Stimulated activated CD8-positive, alpha-beta memory T cell treated with anti-CD3 and anti-CD28 coated beads, Interleukin-15, amount 100 ng/mL, for 1 hour (primary cell): ENCODE results near the gene PLCH1.

ENCODE experiments used
- DNase-seq: peaks from one replicate; pipeline ENCODE4 v3.0.0-alpha.2; 2020; ENCODE audit warnings: low read depth

PLCH1 gene

DNA sequence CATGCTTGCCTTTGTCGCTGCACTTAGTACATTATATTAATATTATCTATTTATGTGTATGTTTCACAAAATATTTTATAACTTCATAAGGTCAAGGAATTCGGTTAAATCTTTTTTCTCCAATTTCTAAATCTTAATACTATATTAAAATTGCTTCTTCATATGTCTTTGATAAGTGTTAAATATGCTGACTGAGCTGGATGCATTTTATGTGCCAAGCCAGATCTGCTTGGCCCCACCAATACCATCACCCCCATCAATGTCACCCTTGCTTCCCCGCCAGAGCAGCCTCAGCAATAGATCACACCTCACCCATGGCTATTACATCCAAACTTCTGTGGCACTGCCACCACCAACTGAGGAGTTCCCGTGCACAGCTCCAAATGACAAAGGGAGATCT is 287.3 kb downstream of the PLCH1 start:
- no peak for DNase-seq

GRCh38 chr3:155455765-155456164 is 289.1 kb downstream of the PLCH1 start:
- no peak for DNase-seq

- no peak for DNase-seq
These were observed 291.4 kb downstream of the PLCH1 start for GRCh38 chr3:155453512-155453911.

DNA sequence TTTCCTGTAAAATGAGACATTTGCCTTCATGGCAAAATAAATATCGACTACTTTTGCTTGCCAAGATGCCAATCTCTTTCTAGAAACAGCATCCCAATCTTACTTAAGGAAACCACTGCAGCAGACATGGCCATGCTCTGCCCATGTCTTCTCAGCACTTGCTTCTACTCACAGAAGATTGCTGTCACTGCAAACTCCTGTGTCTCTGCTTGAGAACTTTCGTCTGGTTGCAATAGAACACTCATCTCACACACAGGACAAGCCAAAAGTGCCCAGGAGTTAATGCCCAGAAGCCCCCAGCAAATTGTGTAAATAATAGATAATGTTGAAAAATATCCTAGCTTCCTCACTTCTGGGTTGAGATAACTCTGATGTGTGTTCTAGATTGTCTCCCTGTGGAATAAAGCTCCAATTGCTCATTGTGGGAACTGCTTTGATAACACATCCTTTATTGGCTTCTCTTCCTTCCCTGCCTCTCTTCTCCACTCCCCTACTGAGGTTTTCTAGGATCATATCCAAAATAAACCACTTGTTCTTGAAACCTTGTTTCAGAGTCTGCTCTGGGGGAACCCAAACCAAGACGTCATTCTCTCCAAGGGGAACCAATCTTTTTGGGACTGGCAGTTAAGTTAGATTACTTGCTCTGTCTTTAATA is 295.1 kb downstream of the PLCH1 start:
- DNase-seq: no peak

- DNase-seq: no peak
These were observed 296.3 kb downstream of the PLCH1 start for GRCh38 chr3:155448531-155448930.

- no peak for DNase-seq
These were observed 298.5 kb downstream of the PLCH1 start for GRCh38 chr3:155446366-155446765.

GRCh38 chr3:155444771-155445170 is 300.1 kb downstream of the PLCH1 start:
- no peak for DNase-seq

- DNase-seq: no peak
These were observed 301.1 kb downstream of the PLCH1 start for GRCh38 chr3:155443815-155444214.

GRCh38 chr3:155442072-155442471 is 302.8 kb downstream of the PLCH1 start:
- no peak for DNase-seq

DNA sequence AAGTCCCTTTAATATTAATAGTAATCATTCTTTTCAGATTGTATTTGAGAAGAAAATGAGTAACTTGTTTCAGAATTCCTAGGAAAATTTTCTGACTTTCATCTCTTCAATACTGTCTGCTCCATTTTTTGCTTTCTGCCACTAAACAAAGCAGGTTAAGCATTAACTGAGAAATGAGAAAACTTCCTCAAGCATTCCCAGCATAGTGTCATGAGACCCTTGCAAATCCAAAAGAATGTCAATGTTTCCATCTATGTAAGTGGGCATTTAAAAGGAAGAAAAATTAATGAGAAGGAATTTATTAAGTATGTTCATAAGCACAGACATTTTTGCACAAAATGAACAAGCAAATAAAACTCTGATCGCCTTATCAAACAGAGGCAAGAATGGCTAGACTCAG is 303.4 kb downstream of the PLCH1 start:
- DNase-seq: no peak

DNA sequence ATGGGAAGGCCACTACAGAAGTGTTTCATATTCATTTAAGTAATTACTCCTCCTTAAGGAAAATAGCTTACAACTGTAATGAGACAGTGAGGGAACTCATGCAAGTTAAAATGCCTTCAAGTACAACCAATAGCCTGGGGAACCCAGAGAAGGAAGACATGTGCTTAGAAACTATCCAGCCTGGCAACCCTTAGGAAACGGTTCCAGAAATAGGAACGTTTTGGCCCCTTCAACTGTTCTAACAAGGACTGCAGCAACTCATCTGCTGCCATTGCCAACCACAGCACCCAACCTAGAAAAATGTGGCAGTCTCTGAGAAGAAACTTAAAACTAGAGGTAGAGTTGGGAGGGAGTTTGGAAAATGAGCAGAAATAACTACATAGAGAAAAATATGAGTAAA is 303.8 kb downstream of the PLCH1 start:
- no peak for DNase-seq

- no peak for DNase-seq
These were observed 309.1 kb downstream of the PLCH1 start for GRCh38 chr3:155435821-155436220.

- DNase-seq: no peak
These were observed 312.9 kb downstream of the PLCH1 start for GRCh38 chr3:155431856-155432570.

DNA sequence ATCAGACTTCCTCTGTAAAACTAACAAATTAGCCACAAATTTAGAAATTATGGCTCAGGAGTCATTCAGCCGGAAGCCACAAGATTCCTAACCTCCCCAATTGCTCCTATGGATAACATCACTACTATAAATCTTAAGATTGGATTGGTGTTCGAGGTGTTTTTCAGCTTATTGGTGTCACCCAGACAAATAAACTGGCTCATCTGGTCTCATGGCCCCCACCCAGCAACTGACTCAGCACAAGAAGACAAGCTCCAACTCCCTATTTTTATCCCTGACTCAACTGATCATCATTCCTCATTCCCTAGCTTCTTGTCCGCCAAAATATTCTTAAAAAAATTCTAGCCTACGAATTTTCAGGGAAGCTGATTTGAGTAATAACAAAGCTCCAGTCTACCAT is 316.3 kb downstream of the PLCH1 start:
- no peak for DNase-seq

GRCh38 chr3:155426524-155427230 is 318.2 kb downstream of the PLCH1 start:
- no peak for DNase-seq

DNA sequence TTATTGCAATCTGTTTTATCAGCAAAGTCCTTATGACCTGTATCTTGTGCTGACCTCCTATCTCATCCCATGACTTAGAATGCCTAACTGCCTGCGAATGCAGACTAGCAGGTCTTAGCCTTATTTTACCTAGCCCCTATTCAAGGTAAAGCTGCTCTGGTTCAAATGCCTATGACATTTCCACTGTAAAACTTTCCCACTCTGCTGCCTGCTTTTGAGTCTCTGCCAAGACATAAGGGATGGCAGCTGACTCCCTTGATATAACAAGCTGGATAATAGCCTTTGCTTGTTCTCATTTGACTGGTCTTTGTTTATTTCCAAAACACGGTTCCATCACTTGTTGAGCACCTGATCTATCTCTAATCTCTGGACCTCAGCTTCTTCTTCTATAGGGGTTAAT is 319.5 kb downstream of the PLCH1 start:
- no peak for DNase-seq

DNA sequence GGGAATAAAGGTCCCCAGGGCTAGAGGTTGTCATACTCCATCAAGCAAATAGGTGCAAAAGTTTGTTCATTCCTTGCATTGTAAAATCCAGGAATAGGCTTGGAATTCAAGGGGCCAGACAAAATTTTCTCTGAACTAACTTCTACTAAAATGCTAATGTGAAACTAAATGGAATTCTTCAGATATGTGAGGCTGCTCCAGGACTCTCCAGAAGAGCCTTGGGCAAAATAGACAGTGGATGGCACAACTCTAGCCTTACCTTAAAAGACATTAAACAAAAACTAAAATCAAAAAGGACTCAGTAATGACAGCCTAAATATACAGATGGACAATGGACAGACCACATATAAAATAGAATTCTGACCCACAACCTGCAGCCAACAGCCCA is 320.6 kb downstream of the PLCH1 start:
- no peak for DNase-seq

- no peak for DNase-seq
These were observed 321.1 kb downstream of the PLCH1 start for GRCh38 chr3:155423526-155424322.

DNA sequence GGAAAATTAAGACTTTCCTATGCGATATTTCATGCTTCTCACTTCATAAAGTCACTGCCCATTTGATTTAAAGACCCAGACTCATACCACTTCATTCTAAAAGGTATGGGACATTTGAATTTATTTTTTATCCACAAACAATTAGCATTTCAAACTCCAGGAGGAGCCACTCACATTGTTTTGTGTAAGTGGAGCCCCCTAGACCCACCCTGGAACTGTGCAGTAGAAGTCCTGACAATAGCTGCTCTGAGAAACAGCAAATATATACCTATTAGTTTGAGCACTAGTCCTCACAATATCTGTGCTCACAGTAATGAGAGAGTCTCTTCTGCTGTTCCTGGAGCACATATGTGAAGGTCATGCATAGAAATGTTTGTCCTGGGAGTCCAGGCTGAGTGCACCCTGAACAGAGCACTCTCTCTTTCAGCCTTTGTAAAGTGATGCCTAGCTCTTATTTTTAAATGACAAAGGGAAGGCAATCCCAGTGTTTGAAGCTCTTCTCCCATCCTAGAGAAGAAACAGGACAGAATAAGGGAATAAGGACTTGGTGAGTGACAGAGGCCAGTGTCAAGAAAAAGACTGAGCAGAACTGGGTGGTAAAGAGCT is 323.9 kb downstream of the PLCH1 start:
- DNase-seq: no peak

DNA sequence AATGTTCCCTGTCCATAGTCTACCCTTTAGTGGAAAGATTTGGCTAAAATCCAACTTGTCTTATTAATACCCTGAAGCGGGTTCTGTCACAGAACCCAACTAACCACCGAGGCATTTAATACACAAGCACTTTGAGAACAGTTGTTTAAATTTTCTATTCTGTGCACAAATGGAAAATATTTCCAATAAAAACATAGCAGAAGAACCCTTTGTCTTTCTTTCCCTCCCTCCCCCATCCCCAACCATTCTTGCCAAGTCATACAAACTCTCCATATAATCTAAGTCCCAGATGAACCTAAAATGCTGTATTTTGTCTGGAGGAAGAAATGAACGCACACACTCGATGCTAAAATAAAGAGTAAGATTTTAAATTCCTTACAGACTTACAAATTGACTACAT is 324.5 kb downstream of the PLCH1 start:
- no peak for DNase-seq

GRCh38 chr3:155418407-155418806 is 326.5 kb downstream of the PLCH1 start:
- DNase-seq: no peak

GRCh38 chr3:155417119-155417517 is 327.8 kb downstream of the PLCH1 start:
- no peak for DNase-seq
